Uterus (tissue), 2 donors: Measurements from ENCODE around the gene ADGRG6.

ENCODE experiments used
- CTCF ChIP-seq, 4 experiments: fragments of 200-600 bp in 2 of 4; fragments of 450-650 bp in 2 of 4; sonication (generic) in 2 of 4; IDR thresholded peaks; one replicate each; pipeline ENCODE4 v1.5.1; 2016 to 2019; ENCODE audit warnings: antibody characterized with exemption in 4 of 4, mild to moderate bottlenecking in 2 of 4, moderate library complexity in 1 of 4
- POLR2A ChIP-seq, 2 donors: fragments of 450-650 bp; IDR thresholded peaks; one replicate each; pipeline ENCODE4 v1.6.1; 2016; ENCODE audit warnings: antibody characterized with exemption in 2 of 2, mild to moderate bottlenecking in 1 of 2, moderate library complexity in 1 of 2

- TF ChIP-seq POLR2A (IDR thresholded peaks at IDR 0.05) (no peak), CTCF (IDR thresholded peaks at IDR 0.05) (no peak)
Measured at GRCh38 chr6:142297996-142298753, 3.6 kb upstream of the ADGRG6 start.
